Tibial nerve (tissue), 4 donors: Measurements from ENCODE around the gene ZNF587B.

Experiments used
- EP300 ChIP-seq, 2 donors: sonication (generic); formaldehyde crosslinking; IDR thresholded peaks; one replicate each; pipeline ENCODE4 v1.6.1; 2017; ENCODE audit warnings: antibody characterized with exemption in 2 of 2, mild to moderate bottlenecking in 1 of 2
- POLR2A ChIP-seq, 2 donors: fragments of 450-650 bp; IDR thresholded peaks; one replicate each; pipeline ENCODE4 v1.6.1; 2017; ENCODE audit warnings: antibody characterized with exemption in 2 of 2, mild to moderate bottlenecking in 2 of 2, moderate library complexity in 2 of 2
- TF ChIP-seq, protein P1 (sequence below), 5 experiments: fragments of 200-600 bp in 3 of 5; fragments of 450-650 bp in 2 of 5; sonication (generic) in 3 of 5; IDR thresholded peaks; one replicate each; pipeline ENCODE4 v1.5.1; 2016 to 2019; ENCODE audit warnings: antibody characterized with exemption in 5 of 5, mild to moderate bottlenecking in 3 of 5, moderate library complexity in 2 of 5

DNA sequence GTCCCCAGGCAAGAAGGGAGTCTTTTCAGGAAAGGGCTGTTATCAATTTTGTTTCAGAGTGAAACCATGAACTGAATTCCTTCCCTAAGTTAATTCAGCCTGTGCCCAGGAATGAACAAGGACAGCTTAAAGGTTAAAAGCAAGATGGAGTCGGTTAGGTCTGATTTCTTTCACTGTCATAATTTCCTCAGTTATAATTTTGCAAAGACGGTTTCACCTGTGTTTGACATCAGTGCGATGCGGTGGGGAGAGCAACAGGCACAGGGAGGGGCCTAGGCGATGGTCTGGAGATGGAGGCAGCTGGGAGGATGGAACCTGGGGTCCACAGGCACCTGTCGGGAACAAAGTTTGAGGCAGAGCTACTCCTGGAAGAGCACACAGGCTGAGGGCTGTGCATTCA lies 9.5 kb upstream of the ZNF587B start:
- TF ChIP-seq, protein P1, sequence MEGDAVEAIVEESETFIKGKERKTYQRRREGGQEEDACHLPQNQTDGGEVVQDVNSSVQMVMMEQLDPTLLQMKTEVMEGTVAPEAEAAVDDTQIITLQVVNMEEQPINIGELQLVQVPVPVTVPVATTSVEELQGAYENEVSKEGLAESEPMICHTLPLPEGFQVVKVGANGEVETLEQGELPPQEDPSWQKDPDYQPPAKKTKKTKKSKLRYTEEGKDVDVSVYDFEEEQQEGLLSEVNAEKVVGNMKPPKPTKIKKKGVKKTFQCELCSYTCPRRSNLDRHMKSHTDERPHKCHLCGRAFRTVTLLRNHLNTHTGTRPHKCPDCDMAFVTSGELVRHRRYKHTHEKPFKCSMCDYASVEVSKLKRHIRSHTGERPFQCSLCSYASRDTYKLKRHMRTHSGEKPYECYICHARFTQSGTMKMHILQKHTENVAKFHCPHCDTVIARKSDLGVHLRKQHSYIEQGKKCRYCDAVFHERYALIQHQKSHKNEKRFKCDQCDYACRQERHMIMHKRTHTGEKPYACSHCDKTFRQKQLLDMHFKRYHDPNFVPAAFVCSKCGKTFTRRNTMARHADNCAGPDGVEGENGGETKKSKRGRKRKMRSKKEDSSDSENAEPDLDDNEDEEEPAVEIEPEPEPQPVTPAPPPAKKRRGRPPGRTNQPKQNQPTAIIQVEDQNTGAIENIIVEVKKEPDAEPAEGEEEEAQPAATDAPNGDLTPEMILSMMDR (IDR thresholded peaks at IDR 0.05): no peak
- no peak for TF ChIP-seq EP300 (IDR thresholded peaks at IDR 0.05)
- no peak for TF ChIP-seq POLR2A (IDR thresholded peaks at IDR 0.05)
